IMR-90 (cell line): Measurements from ENCODE around the gene USP33. TPM values are rescaled to one million over a fixed set of nuclear protein-coding genes. Genes with fewer than 3 reads are reported as not detected.

Experiments
- ATAC-seq: fragments of 200-7000 bp; cut with Tn5 transposase; 2 replicates; pipeline ENCODE4 v1.9.1; 2020; ENCODE audit warnings: low read depth, mild to moderate bottlenecking, moderate library complexity
- BruUV-seq: library from RNA; stranded (reverse); fragments of 400-500 nt; replicated peaks from 2 replicates; lab custom pipeline; 2021; lab: Mats Ljungman, UMichigan
- CTCF ChIA-PET: fragments of 300-600 bp; formaldehyde crosslinking; extraction: SDS; loops from one replicate; lab custom pipeline; 2021; ENCODE audit warnings: antibody characterized with exemption; lab: Yijun Ruan, JAX
- POLR2A ChIA-PET: fragments of 300-600 bp; sonication (Branson Sonifier 250); formaldehyde crosslinking; loops from one replicate; lab custom pipeline; 2022; ENCODE audit warnings: antibody characterized with exemption; ENCODE audit not compliant: unreplicated experiment; lab: Charles Lee
- DNase-seq: peaks from one replicate; pipeline ENCODE4 v3.0.0; 2013
- H2AFZ ChIP-seq: replicated peaks from 2 replicates; pipeline ENCODE3; 2013; ENCODE audit warnings: low read length, mild to moderate bottlenecking; ENCODE audit not compliant: poor library complexity
- H2AK5ac ChIP-seq: 2 replicates; pipeline ENCODE4 v1.6.1; 2013; ENCODE audit warnings: low read depth, low read length, inconsistent platforms
- H2AK9ac ChIP-seq: replicated peaks from 2 replicates; pipeline ENCODE3; 2013; ENCODE audit warnings: mild to moderate bottlenecking, low read depth, low read length, moderate library complexity; ENCODE audit not compliant: poor library complexity
- H2BK120ac ChIP-seq: 2 replicates; pipeline ENCODE4 v1.6.1; 2013; ENCODE audit warnings: low read depth, low read length, inconsistent platforms
- H2BK15ac ChIP-seq: 3 replicates; pipeline ENCODE4 v1.6.1; 2013; ENCODE audit warnings: low read depth, low read length, inconsistent platforms
- H2BK20ac ChIP-seq: 2 replicates; pipeline ENCODE4 v1.6.1; 2013; ENCODE audit warnings: low read depth, mild to moderate bottlenecking, inconsistent platforms, low read length, moderate library complexity
- H2BK5ac ChIP-seq: 2 replicates; pipeline ENCODE4 v1.6.1; 2013; ENCODE audit warnings: mild to moderate bottlenecking, low read depth, low read length, inconsistent platforms; ENCODE audit not compliant: poor library complexity, severe bottlenecking
- H3K14ac ChIP-seq: replicated peaks from 2 replicates; pipeline ENCODE4 v1.6.1; 2013; ENCODE audit warnings: low read depth, low read length, inconsistent platforms
- H3K18ac ChIP-seq: 2 replicates; pipeline ENCODE4 v1.6.1; 2013; ENCODE audit warnings: low read depth, low read length, control low read depth
- H3K23ac ChIP-seq: 2 replicates; pipeline ENCODE4 v1.6.1; 2013; ENCODE audit warnings: low read depth, low read length, inconsistent platforms
- H3K27ac ChIP-seq: 2 replicates; pipeline ENCODE4 v1.5.1; 2013; ENCODE audit warnings: mild to moderate bottlenecking, control low read depth, low read length; ENCODE audit not compliant: insufficient read depth
- H3K27me3 ChIP-seq: 2 replicates; pipeline ENCODE4 v1.6.1; 2013; ENCODE audit warnings: low read length; ENCODE audit not compliant: control insufficient read depth, insufficient read depth
- H3K36me3 ChIP-seq: 2 replicates; pipeline ENCODE4 v1.6.1; 2013; ENCODE audit warnings: low read length, mixed read lengths; ENCODE audit not compliant: control insufficient read depth, insufficient read depth
- H3K4ac ChIP-seq: 2 replicates; pipeline ENCODE4 v1.6.1; 2013; ENCODE audit warnings: low read depth, low read length, inconsistent platforms
- H3K4me1 ChIP-seq: 2 replicates; pipeline ENCODE4 v1.6.1; 2013; ENCODE audit warnings: low read length, mixed read lengths; ENCODE audit not compliant: control insufficient read depth, insufficient read depth
- H3K4me2 ChIP-seq: 2 replicates; pipeline ENCODE4 v1.6.1; 2013; ENCODE audit warnings: low read depth, mild to moderate bottlenecking, control low read depth, low read length, moderate library complexity
- H3K4me3 ChIP-seq: 2 replicates; pipeline ENCODE4 v1.5.1; 2013; ENCODE audit warnings: low read depth, mild to moderate bottlenecking, control low read depth, low read length, moderate library complexity; ENCODE audit not compliant: insufficient read depth
- H3K56ac ChIP-seq: 2 replicates; pipeline ENCODE4 v1.6.1; 2013; ENCODE audit warnings: low read length, inconsistent platforms; ENCODE audit not compliant: insufficient read depth; ENCODE audit errors: extremely low read depth
- H3K79me1 ChIP-seq, 2 experiments: 2 replicates each; pipeline ENCODE4 v1.6.1; 2013; ENCODE audit warnings: low read length in 2 of 2, inconsistent platforms in 1 of 2, low read depth in 1 of 2
- H3K9ac ChIP-seq: 2 replicates; pipeline ENCODE4 v1.6.1; 2013; ENCODE audit warnings: low read depth, low read length, control low read depth
- H3K9me1 ChIP-seq: 2 replicates; pipeline ENCODE4 v1.6.1; 2013; ENCODE audit warnings: low read length, inconsistent platforms; ENCODE audit not compliant: insufficient read depth
- H3K9me3 ChIP-seq: 2 replicates; pipeline ENCODE4 v1.6.1; 2013; ENCODE audit warnings: low read length; ENCODE audit not compliant: control insufficient read depth, insufficient read depth
- H4K20me1 ChIP-seq: 2 replicates; pipeline ENCODE4 v1.6.1; 2013; ENCODE audit warnings: low read length, inconsistent platforms; ENCODE audit not compliant: insufficient read depth
- H4K5ac ChIP-seq: 2 replicates; pipeline ENCODE4 v1.6.1; 2013; ENCODE audit warnings: mild to moderate bottlenecking, low read depth, low read length, control low read depth
- H4K8ac ChIP-seq, 2 experiments: 2 replicates each; pipeline ENCODE4 v1.6.1; 2013; ENCODE audit warnings: low read depth in 2 of 2, low read length in 2 of 2, control low read depth in 1 of 2, inconsistent platforms in 1 of 2
- H4K91ac ChIP-seq: 2 replicates; pipeline ENCODE4 v1.6.1; 2013; ENCODE audit warnings: low read depth, low read length, inconsistent platforms; ENCODE audit not compliant: insufficient read depth
- BHLHE40 ChIP-seq: fragments of 150-350 bp; IDR thresholded peaks from 2 replicates; pipeline ENCODE4 v1.6.1; 2016; ENCODE audit warnings: mild to moderate bottlenecking, low read depth, low read length
- CEBPB ChIP-seq: IDR thresholded peaks from 2 replicates; pipeline ENCODE4 v1.6.1; 2012; ENCODE audit warnings: low read depth, low read length, improper control_type of control experiment
- CHD1 ChIP-seq: IDR thresholded peaks from 2 replicates; pipeline ENCODE4 v1.6.1; 2012; ENCODE audit warnings: low read depth, low read length, improper control_type of control experiment
- CTCF ChIP-seq: conservative IDR thresholded peaks from 2 replicates; pipeline ENCODE4 v1.5.1; 2012; ENCODE audit warnings: mild to moderate bottlenecking, low read depth, low read length, improper control_type of control experiment
- MAFK ChIP-seq: IDR thresholded peaks from 2 replicates; pipeline ENCODE4 v1.6.1; 2012; ENCODE audit warnings: low read depth, low read length, improper control_type of control experiment
- MAZ ChIP-seq: IDR thresholded peaks from 2 replicates; pipeline ENCODE4 v1.6.1; 2012; ENCODE audit warnings: low read depth, mild to moderate bottlenecking, low read length, improper control_type of control experiment, moderate library complexity, borderline replicate concordance
- MXI1 ChIP-seq: IDR thresholded peaks from 2 replicates; pipeline ENCODE4 v1.6.1; 2012; ENCODE audit warnings: low read depth, mild to moderate bottlenecking, low read length, moderate library complexity, borderline replicate concordance
- NFE2L2 ChIP-seq: fragments of 150-350 bp; IDR thresholded peaks from 2 replicates; pipeline ENCODE4 v1.6.1; 2016; ENCODE audit warnings: low read depth, mild to moderate bottlenecking, low read length
- POLR2A ChIP-seq: IDR thresholded peaks from 2 replicates; pipeline ENCODE4 v1.6.1; 2012; ENCODE audit warnings: mild to moderate bottlenecking, low read depth, low read length
- RAD21 ChIP-seq: IDR thresholded peaks from 2 replicates; pipeline ENCODE4 v1.6.1; 2012; ENCODE audit warnings: low read length, improper control_type of control experiment
- RCOR1 ChIP-seq: IDR thresholded peaks from 2 replicates; pipeline ENCODE4 v1.6.1; 2012; ENCODE audit warnings: mild to moderate bottlenecking, low read length, improper control_type of control experiment; ENCODE audit not compliant: insufficient replicate concordance
- RFX5 ChIP-seq: IDR thresholded peaks from 2 replicates; pipeline ENCODE4 v1.8.0; 2012; ENCODE audit warnings: low read depth, mild to moderate bottlenecking, low read length, moderate library complexity
- WGBS, 2 experiments: methylation state at CpG; one replicate each; pipeline versions ENCODE4 v1.1.5 to v1.1.7; 2013; ENCODE audit warnings: missing lambda C conversion rate in 2 of 2; ENCODE audit not compliant: insufficient read length in 1 of 2; ENCODE audit errors: extremely low coverage in 2 of 2; 5-methylcytosine and 5-hydroxymethylcytosine counted together
- dilution Hi-C: fragments of 300-500 bp; cut with HindIII; formaldehyde crosslinking; loops from one replicate; pipeline ENCODE4 v1.14.3; 2018; ENCODE audit warnings: low sequenced_read_pairs; ENCODE audit not compliant: unreplicated experiment
- in situ Hi-C: fragments of 300-500 bp; cut with MboI; formaldehyde crosslinking; loops from 3 replicates; pipeline ENCODE4 v1.14.3; 2019; ENCODE audit warnings: low sequenced_read_pairs, inconsistent platforms, mixed read lengths
- intact Hi-C: fragments of 100-400 bp; cut with micrococcal nuclease; formaldehyde crosslinking; loops from 2 replicates; pipeline ENCODE4 v1.10.0; 2022
- polyA plus RNA-seq, 3 experiments: library from polyadenylated mRNA; depleted of rRNA; stranded (reverse); fragments of >200 nt; gene quantifications; 2 replicates each; pipeline ENCODE4 v1.2.3, GENCODE V29; 2012; ENCODE audit warnings: low replicate concordance in 1 of 3
- total RNA-seq: library from RNA; depleted of rRNA; stranded (reverse); fragments of >200 nt; gene quantifications from 2 replicates; pipeline ENCODE4 v1.2.3, GENCODE V29; 2012
- TF ChIP-seq, protein P1 (sequence below): fragments of 150-350 bp; IDR thresholded peaks from 2 replicates; pipeline ENCODE4 v1.6.1; 2016; ENCODE audit warnings: low read depth, mild to moderate bottlenecking, low read length, moderate library complexity, borderline replicate concordance
- TF ChIP-seq, protein P2 (sequence below): fragments of 150-350 bp; IDR thresholded peaks from 2 replicates; pipeline ENCODE4 v1.6.1; 2017; ENCODE audit warnings: mild to moderate bottlenecking, antibody characterized with exemption, low read length, low read depth

USP33 gene
- total and polyA plus RNA-seq, 2 of the 4 experiments (the other 2 are of a cell fraction): 33.7 to 64.5 TPM

GRCh38 chr1:77688939-77689338 is 70.7 kb downstream of the USP33 start:
- Histone ChIP-seq H2AFZ (no peak overlapping the region), H2BK15ac (no peak overlapping the region), H4K5ac (no peak overlapping the region), H3K56ac (no peak overlapping the region), H3K4me1 (no peaks in the 10 kb centered on the region), H3K4ac (no peak overlapping the region), H3K18ac (no peak overlapping the region), H3K27me3 (no peaks in the 10 kb centered on the region), H4K8ac (no peak overlapping the region), H3K27ac (no peak overlapping the region), H3K79me1 (peaks cover 0 to 3% of the 10 kb centered on the region in 2 experiments; a peak in 2 of 4 replicates), H3K4me3 (no peak overlapping the region), H4K20me1 (no peaks in the 10 kb centered on the region), H3K9me1 (no peaks in the 10 kb centered on the region), H3K9ac (no peak overlapping the region), H2BK5ac (no peak overlapping the region), H3K14ac (no peak overlapping the region), H3K4me2 (no peak overlapping the region), H3K23ac (no peak overlapping the region), H3K36me3 (peaks cover 10% of the 10 kb centered on the region), H2AK5ac (no peak overlapping the region), H2BK120ac (no peak overlapping the region), H3K9me3 (no peaks in the 10 kb centered on the region), H2AK9ac (no peak overlapping the region), H2BK20ac (no peak overlapping the region), H4K91ac (no peak overlapping the region)
- intact Hi-C loops: no loop called here
- no peak for TF ChIP-seq CHD1
- no peak for TF ChIP-seq MAFK
- TF ChIP-seq MAZ: no peak
- no peak for TF ChIP-seq CEBPB
- TF ChIP-seq RAD21: no peak
- no peak for TF ChIP-seq CTCF
- TF ChIP-seq RFX5: no peak
- no peak for TF ChIP-seq NFE2L2
- TF ChIP-seq MXI1: no peak
- no peak for TF ChIP-seq POLR2A
- no peak for TF ChIP-seq RCOR1
- no peak for TF ChIP-seq BHLHE40
- TF ChIP-seq, protein P1, sequence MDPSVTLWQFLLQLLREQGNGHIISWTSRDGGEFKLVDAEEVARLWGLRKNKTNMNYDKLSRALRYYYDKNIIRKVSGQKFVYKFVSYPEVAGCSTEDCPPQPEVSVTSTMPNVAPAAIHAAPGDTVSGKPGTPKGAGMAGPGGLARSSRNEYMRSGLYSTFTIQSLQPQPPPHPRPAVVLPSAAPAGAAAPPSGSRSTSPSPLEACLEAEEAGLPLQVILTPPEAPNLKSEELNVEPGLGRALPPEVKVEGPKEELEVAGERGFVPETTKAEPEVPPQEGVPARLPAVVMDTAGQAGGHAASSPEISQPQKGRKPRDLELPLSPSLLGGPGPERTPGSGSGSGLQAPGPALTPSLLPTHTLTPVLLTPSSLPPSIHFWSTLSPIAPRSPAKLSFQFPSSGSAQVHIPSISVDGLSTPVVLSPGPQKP: no peak
- TF ChIP-seq, protein P2, sequence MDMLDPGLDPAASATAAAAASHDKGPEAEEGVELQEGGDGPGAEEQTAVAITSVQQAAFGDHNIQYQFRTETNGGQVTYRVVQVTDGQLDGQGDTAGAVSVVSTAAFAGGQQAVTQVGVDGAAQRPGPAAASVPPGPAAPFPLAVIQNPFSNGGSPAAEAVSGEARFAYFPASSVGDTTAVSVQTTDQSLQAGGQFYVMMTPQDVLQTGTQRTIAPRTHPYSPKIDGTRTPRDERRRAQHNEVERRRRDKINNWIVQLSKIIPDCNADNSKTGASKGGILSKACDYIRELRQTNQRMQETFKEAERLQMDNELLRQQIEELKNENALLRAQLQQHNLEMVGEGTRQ: no peak
- ATAC-seq: no peak
- no TSS peak for BruUV-seq
- 79% methylated on average over 2 of the region's 3 CpGs; no CpG with 5 or more reads in 1 of the 2 experiments for WGBS, 2 experiments
- CTCF ChIA-PET: no interaction called here
- POLR2A ChIA-PET: no interaction called here
- DNase-seq: no peak
- dilution Hi-C loops: no loop called here
- in situ Hi-C loops: loop anchor here (10.0 kb wide), 1 partner anchor 534 kb away; no protein-coding TSS in a partner anchor
